Measurements from ENCODE around the gene VTI1B.

Gene VTI1B

DNA sequence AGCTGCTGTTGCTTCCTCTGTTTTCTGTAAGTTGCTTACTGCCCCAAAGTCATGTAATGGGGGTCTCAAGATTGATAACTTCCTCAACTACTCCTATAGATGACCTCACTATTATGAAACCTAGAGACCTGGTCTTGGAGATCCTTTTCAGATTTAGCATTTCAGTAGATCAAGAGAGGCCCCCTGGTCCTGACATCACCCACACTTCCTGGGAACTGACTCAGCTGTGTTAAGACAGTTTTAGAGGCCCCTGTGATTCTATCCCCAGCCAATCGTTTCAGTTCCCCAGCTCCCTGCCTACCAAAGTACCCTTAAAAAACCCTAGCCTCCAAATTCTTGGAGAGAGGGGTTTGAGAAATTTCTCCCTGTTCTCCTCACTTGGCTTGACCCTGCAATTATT lies 63.9 kb downstream of the VTI1B start:
- no peak overlapping the region for H3K4ac ChIP-seq (ENCODE audit: low read length)
- H3K4me2 ChIP-seq (ENCODE audit: insufficient read depth, low read length, poor library complexity, severe bottlenecking) = no peak overlapping the region
- H4K91ac ChIP-seq (ENCODE audit: low read depth, low read length, poor library complexity) = no peak overlapping the region
- no peak for DNase-seq (ENCODE audit: low spot score)
- no peak overlapping the region for H2BK5ac ChIP-seq (ENCODE audit: low read length)
- peaks cover 0 to 7% of the 10 kb centered on the region in 2 donors for H3K4me1 ChIP-seq (ENCODE audit: control insufficient read depth in 2 of 2, insufficient read depth in 1 of 2, low read depth in 1 of 2, low read length in 2 of 2)
- no peak overlapping the region for H2BK15ac ChIP-seq (ENCODE audit: low read length)
- H3K27ac ChIP-seq (replicated peaks; ENCODE audit: low read length) = no peak overlapping the region
- H2AK5ac ChIP-seq (ENCODE audit: low read depth, low read length) = no peak overlapping the region
- no peak overlapping the region for H2AFZ ChIP-seq (ENCODE audit: low read length)
- H2BK120ac ChIP-seq (ENCODE audit: low read depth, low read length) = no peak overlapping the region
- H3K9me3 ChIP-seq (replicated peaks in 1 of 2; ENCODE audit: control insufficient read depth in 2 of 2, insufficient read depth in 1 of 2, low read depth in 1 of 2, low read length in 2 of 2) = no peaks in the 10 kb centered on the region
- no peak overlapping the region for H3K23ac ChIP-seq (ENCODE audit: low read depth, low read length, poor library complexity)
- no CpG with 5 or more reads among the region's 1 CpG for WGBS, 2 donors (ENCODE audit: extremely low coverage in 2 of 2, insufficient read length in 2 of 2, insufficient replicate concordance in 1 of 2)
- no peak overlapping the region for H2BK12ac ChIP-seq (ENCODE audit: low read length)
- no peak overlapping the region for H3K18ac ChIP-seq (ENCODE audit: low read length)
- no peaks in the 10 kb centered on the region for H3K36me3 ChIP-seq (replicated peaks in 1 of 2; ENCODE audit: control insufficient read depth in 2 of 2, insufficient read depth in 2 of 2, low read length in 2 of 2)
- no peak overlapping the region for H3K9ac ChIP-seq (ENCODE audit: low read depth, low read length, poor library complexity)
- no peak overlapping the region for H3K4me3 ChIP-seq (ENCODE audit: low read length in 2 of 2)
- H3K14ac ChIP-seq (ENCODE audit: low read length) = no peak overlapping the region
- H3K79me1 ChIP-seq (ENCODE audit: low read depth, low read length) = no peaks in the 10 kb centered on the region
- peaks cover 0 to 9% (median 0%) of the 10 kb centered on the region in 3 experiments for H3K27me3 ChIP-seq (ENCODE audit: control insufficient read depth in 3 of 3, insufficient read depth in 3 of 3, low read depth in 1 of 3, low read length in 3 of 3)
- H4K8ac ChIP-seq (ENCODE audit: low read depth, low read length) = no peak overlapping the region

DNA sequence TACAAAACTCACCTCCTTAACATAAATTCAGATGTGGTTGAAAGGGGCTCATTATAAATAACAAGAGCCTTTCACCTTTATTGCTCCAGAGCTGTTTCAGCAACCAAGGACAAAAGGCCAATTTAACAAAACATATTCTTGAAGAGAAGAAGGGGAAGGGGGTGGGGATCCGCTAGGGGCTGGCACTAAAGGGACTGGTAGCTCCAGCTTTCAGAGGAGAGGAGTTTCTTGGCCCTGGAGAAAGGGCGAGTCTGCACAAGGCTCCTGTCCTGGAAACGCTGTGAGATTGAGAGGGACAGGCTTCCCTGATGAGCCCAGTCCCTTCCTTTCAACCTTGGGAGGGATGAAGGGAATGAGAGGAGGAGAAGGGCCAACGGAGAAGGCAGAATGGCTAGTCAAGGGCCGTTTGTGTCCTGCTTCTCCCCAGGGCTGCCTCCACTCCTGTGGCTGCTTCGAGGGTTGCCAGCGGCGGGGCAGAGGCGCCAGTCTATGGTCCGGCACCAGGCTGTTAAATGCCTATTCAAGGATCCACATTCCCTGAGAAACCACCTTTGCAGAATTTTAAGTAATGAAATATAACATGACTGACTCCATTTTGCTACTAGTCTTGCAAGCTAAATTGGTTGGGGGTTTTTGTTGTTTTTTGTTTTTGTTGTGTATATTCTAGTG lies 64.7 kb downstream of the VTI1B start:
- no peak overlapping the region for H3K4me3 ChIP-seq (ENCODE audit: low read length in 2 of 2)
- no peak overlapping the region for H3K23ac ChIP-seq (ENCODE audit: low read depth, low read length, poor library complexity)
- H2BK12ac ChIP-seq (ENCODE audit: low read length) = no peak overlapping the region
- DNase-seq (ENCODE audit: low spot score) = no peak
- no peaks in the 10 kb centered on the region for H3K36me3 ChIP-seq (replicated peaks in 1 of 2; ENCODE audit: control insufficient read depth in 2 of 2, insufficient read depth in 2 of 2, low read length in 2 of 2)
- H3K18ac ChIP-seq (ENCODE audit: low read length) = peak overlapping the region; percentile 44
- no peak overlapping the region for H2AK5ac ChIP-seq (ENCODE audit: low read depth, low read length)
- WGBS, 2 donors (ENCODE audit: extremely low coverage in 2 of 2, insufficient read length in 2 of 2, insufficient replicate concordance in 1 of 2) = no CpG with 5 or more reads among the region's 10 CpGs
- peaks cover 0 to 7% of the 10 kb centered on the region in 2 donors for H3K4me1 ChIP-seq (ENCODE audit: control insufficient read depth in 2 of 2, insufficient read depth in 1 of 2, low read depth in 1 of 2, low read length in 2 of 2)
- H2BK15ac ChIP-seq (ENCODE audit: low read length) = no peak overlapping the region
- peaks cover 0 to 6% (median 0%) of the 10 kb centered on the region in 3 experiments for H3K27me3 ChIP-seq (ENCODE audit: control insufficient read depth in 3 of 3, insufficient read depth in 3 of 3, low read depth in 1 of 3, low read length in 3 of 3)
- H3K9ac ChIP-seq (ENCODE audit: low read depth, low read length, poor library complexity) = peak overlapping the region; percentile 50
- H4K91ac ChIP-seq (ENCODE audit: low read depth, low read length, poor library complexity) = no peak overlapping the region
- H2BK120ac ChIP-seq (ENCODE audit: low read depth, low read length) = no peak overlapping the region
- no peak overlapping the region for H3K4ac ChIP-seq (ENCODE audit: low read length)
- H3K27ac ChIP-seq (replicated peaks; ENCODE audit: low read length) = no peak overlapping the region
- no peak overlapping the region for H2BK5ac ChIP-seq (ENCODE audit: low read length)
- H3K4me2 ChIP-seq (ENCODE audit: insufficient read depth, low read length, poor library complexity, severe bottlenecking) = no peak overlapping the region
- H2AFZ ChIP-seq (ENCODE audit: low read length) = peak overlapping the region; percentile 36
- H3K9me3 ChIP-seq (replicated peaks in 1 of 2; ENCODE audit: control insufficient read depth in 2 of 2, insufficient read depth in 1 of 2, low read depth in 1 of 2, low read length in 2 of 2) = no peaks in the 10 kb centered on the region
- no peak overlapping the region for H4K8ac ChIP-seq (ENCODE audit: low read depth, low read length)
- H3K79me1 ChIP-seq (ENCODE audit: low read depth, low read length) = no peaks in the 10 kb centered on the region
- H3K14ac ChIP-seq (ENCODE audit: low read length) = no peak overlapping the region

DNA sequence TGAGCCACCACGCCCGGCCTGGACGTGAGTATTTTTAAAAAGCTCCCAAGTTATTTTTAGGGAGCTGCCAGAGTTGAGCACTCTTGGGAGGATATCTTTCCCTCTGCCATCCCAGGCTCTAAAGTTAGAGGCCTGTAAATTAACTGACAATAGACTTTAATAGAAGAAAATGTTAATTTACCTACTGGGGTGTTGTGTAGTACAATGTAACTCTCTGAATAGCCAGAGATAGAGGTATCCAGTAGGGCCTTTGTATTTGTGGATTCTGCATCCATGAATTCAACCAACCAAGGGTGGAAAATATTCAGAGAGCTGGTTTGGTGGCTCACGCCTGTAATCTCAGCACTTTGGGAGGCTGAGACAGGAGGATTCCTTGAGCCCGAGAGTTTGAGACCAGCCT lies 66.8 kb downstream of the VTI1B start:
- Histone ChIP-seq H3K4me1 (ENCODE audit: control insufficient read depth in 2 of 2, insufficient read depth in 1 of 2, low read depth in 1 of 2, low read length in 2 of 2) (peaks cover 0 to 7% of the 10 kb centered on the region in 2 donors), H3K4me2 (ENCODE audit: insufficient read depth, low read length, poor library complexity, severe bottlenecking) (no peak overlapping the region), H3K23ac (ENCODE audit: low read depth, low read length, poor library complexity) (no peak overlapping the region), H3K4ac (ENCODE audit: low read length) (no peak overlapping the region), H2AK5ac (ENCODE audit: low read depth, low read length) (no peak overlapping the region), H3K27me3 (ENCODE audit: control insufficient read depth in 3 of 3, insufficient read depth in 3 of 3, low read depth in 1 of 3, low read length in 3 of 3) (no peaks in the 10 kb centered on the region), H3K36me3 (replicated peaks in 1 of 2; ENCODE audit: control insufficient read depth in 2 of 2, insufficient read depth in 2 of 2, low read length in 2 of 2) (no peaks in the 10 kb centered on the region), H3K27ac (replicated peaks; ENCODE audit: low read length) (no peak overlapping the region), H2BK120ac (ENCODE audit: low read depth, low read length) (no peak overlapping the region), H4K8ac (ENCODE audit: low read depth, low read length) (no peak overlapping the region), H4K91ac (ENCODE audit: low read depth, low read length, poor library complexity) (no peak overlapping the region), H3K4me3 (ENCODE audit: low read length in 2 of 2) (no peak overlapping the region), H2BK15ac (ENCODE audit: low read length) (no peak overlapping the region), H3K9ac (ENCODE audit: low read depth, low read length, poor library complexity) (no peak overlapping the region), H2AFZ (ENCODE audit: low read length) (no peak overlapping the region), H3K14ac (ENCODE audit: low read length) (no peak overlapping the region), H2BK5ac (ENCODE audit: low read length) (no peak overlapping the region), H3K79me1 (ENCODE audit: low read depth, low read length) (no peaks in the 10 kb centered on the region), H2BK12ac (ENCODE audit: low read length) (no peak overlapping the region), H3K9me3 (replicated peaks in 1 of 2; ENCODE audit: control insufficient read depth in 2 of 2, insufficient read depth in 1 of 2, low read depth in 1 of 2, low read length in 2 of 2) (no peaks in the 10 kb centered on the region), H3K18ac (ENCODE audit: low read length) (no peak overlapping the region)
- DNase-seq (ENCODE audit: low spot score) = no peak
- WGBS, 2 donors (ENCODE audit: extremely low coverage in 2 of 2, insufficient read length in 2 of 2, insufficient replicate concordance in 1 of 2) = no CpG with 5 or more reads among the region's 5 CpGs

DNA sequence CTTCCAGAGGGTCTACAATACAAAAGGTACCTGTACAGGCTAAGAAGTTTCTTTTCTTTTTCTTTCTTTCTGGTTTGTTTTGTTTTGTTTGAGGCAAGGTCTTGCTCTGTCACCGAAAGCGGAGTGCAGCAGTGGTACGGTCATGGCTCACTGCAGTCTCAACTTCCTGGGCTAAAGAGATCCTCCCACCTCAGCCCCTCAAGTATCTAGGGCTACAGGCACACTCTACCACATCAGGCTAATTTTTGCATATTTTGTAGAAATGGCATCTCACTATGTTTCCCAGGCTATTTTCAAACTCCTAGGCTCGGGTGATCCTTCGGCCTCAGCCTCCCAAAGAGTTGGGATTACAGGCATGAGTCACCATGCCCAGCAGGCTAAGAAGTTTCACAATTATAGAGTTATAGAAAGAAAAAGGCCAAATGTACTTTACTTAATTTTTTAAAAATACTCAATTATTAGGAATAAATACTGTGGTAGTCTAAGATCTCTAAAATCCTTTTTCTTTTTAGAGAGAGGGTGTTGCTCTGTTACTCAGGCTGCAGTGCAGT lies 71.4 kb downstream of the VTI1B start:
- no peaks in the 10 kb centered on the region for H3K36me3 ChIP-seq (replicated peaks in 1 of 2; ENCODE audit: control insufficient read depth in 2 of 2, insufficient read depth in 2 of 2, low read length in 2 of 2)
- no peak overlapping the region for H3K4ac ChIP-seq (ENCODE audit: low read length)
- H2BK12ac ChIP-seq (ENCODE audit: low read length) = no peak overlapping the region
- no peaks in the 10 kb centered on the region for H3K79me1 ChIP-seq (ENCODE audit: low read depth, low read length)
- H3K27ac ChIP-seq (replicated peaks; ENCODE audit: low read length) = no peak overlapping the region
- H2BK15ac ChIP-seq (ENCODE audit: low read length) = no peak overlapping the region
- H2AFZ ChIP-seq (ENCODE audit: low read length) = peak overlapping the region; percentile 6
- H3K9me3 ChIP-seq (replicated peaks in 1 of 2; ENCODE audit: control insufficient read depth in 2 of 2, insufficient read depth in 1 of 2, low read depth in 1 of 2, low read length in 2 of 2) = no peaks in the 10 kb centered on the region
- H3K9ac ChIP-seq (ENCODE audit: low read depth, low read length, poor library complexity) = no peak overlapping the region
- no peaks in the 10 kb centered on the region for H3K27me3 ChIP-seq (ENCODE audit: control insufficient read depth in 3 of 3, insufficient read depth in 3 of 3, low read depth in 1 of 3, low read length in 3 of 3)
- H2BK5ac ChIP-seq (ENCODE audit: low read length) = no peak overlapping the region
- no peak overlapping the region for H4K8ac ChIP-seq (ENCODE audit: low read depth, low read length)
- no peak overlapping the region for H2AK5ac ChIP-seq (ENCODE audit: low read depth, low read length)
- WGBS, 2 donors (ENCODE audit: extremely low coverage in 2 of 2, insufficient read length in 2 of 2, insufficient replicate concordance in 1 of 2) = no CpG with 5 or more reads among the region's 5 CpGs
- H3K18ac ChIP-seq (ENCODE audit: low read length) = no peak overlapping the region
- DNase-seq (ENCODE audit: low spot score) = no peak
- H3K4me1 ChIP-seq (ENCODE audit: control insufficient read depth in 2 of 2, insufficient read depth in 1 of 2, low read depth in 1 of 2, low read length in 2 of 2) = no peaks in the 10 kb centered on the region
- H3K23ac ChIP-seq (ENCODE audit: low read depth, low read length, poor library complexity) = no peak overlapping the region
- H3K4me3 ChIP-seq (ENCODE audit: low read length in 2 of 2) = no peak overlapping the region
- no peak overlapping the region for H2BK120ac ChIP-seq (ENCODE audit: low read depth, low read length)
- no peak overlapping the region for H4K91ac ChIP-seq (ENCODE audit: low read depth, low read length, poor library complexity)
- H3K14ac ChIP-seq (ENCODE audit: low read length) = no peak overlapping the region
- H3K4me2 ChIP-seq (ENCODE audit: insufficient read depth, low read length, poor library complexity, severe bottlenecking) = no peak overlapping the region

Data from neuronal stem cell (in vitro differentiated cells).